ENCODE results near the gene SLC9A1. TPM values are rescaled to one million over a fixed set of nuclear protein-coding genes. Genes with fewer than 3 reads are reported as not detected.

Gene SLC9A1
- total RNA-seq, 6 experiments from 2014 or later = 37.1 to 51.0 (median 44.7) TPM

GRCh38 chr1:27086628-27087027 is 68.3 kb downstream of the SLC9A1 start:
- Mint-ChIP-seq H3K36me3 (ENCODE audit: low read depth) (no peaks in the 10 kb centered on the region), H3K27me3 (ENCODE audit: insufficient read depth) (peaks cover 13% of the 10 kb centered on the region), H3K4me1 (ENCODE audit: low read depth) (no peaks in the 10 kb centered on the region), H3K4me3 (no peak overlapping the region), H3K27ac (no peak overlapping the region), H3K9me3 (peaks cover 4% of the 10 kb centered on the region; the same call in 1 of the 2 replicates)
- no peak for DNase-seq
- TF ChIP-seq CTCF (IDR thresholded peaks at IDR 0.05) = no peak

- Mint-ChIP-seq H3K9me3 (peaks cover 4% of the 10 kb centered on the region; the same call in 1 of the 2 replicates), H3K27ac (no peak overlapping the region), H3K4me1 (ENCODE audit: low read depth) (no peaks in the 10 kb centered on the region), H3K27me3 (ENCODE audit: insufficient read depth) (peaks cover 13% of the 10 kb centered on the region), H3K36me3 (ENCODE audit: low read depth) (no peaks in the 10 kb centered on the region), H3K4me3 (no peak overlapping the region)
- no peak for DNase-seq
- no peak for TF ChIP-seq CTCF (IDR thresholded peaks at IDR 0.05)
Observed at GRCh38 chr1:27086026-27086425, 68.9 kb downstream of the SLC9A1 start.

GRCh38 chr1:27084107-27084506 is 70.8 kb downstream of the SLC9A1 start:
- no peaks in the 10 kb centered on the region for H3K36me3 Mint-ChIP-seq (ENCODE audit: low read depth)
- no peaks in the 10 kb centered on the region for H3K4me1 Mint-ChIP-seq (ENCODE audit: low read depth)
- no peak for TF ChIP-seq CTCF (IDR thresholded peaks at IDR 0.05)
- peaks cover 10% of the 10 kb centered on the region for H3K27me3 Mint-ChIP-seq (ENCODE audit: insufficient read depth)
- H3K9me3 Mint-ChIP-seq = peaks cover 4% of the 10 kb centered on the region; the same call in 1 of the 2 replicates
- DNase-seq = no peak
- H3K4me3 Mint-ChIP-seq = no peak overlapping the region
- no peak overlapping the region for H3K27ac Mint-ChIP-seq

GRCh38 chr1:27077968-27078367 is 77.0 kb downstream of the SLC9A1 start:
- Mint-ChIP-seq H3K9me3 (no peaks in the 10 kb centered on the region), H3K36me3 (ENCODE audit: low read depth) (no peaks in the 10 kb centered on the region), H3K27ac (no peak overlapping the region), H3K27me3 (ENCODE audit: insufficient read depth) (peaks cover 3% of the 10 kb centered on the region; the same call in 1 of the 2 replicates), H3K4me1 (ENCODE audit: low read depth) (peaks cover 7% of the 10 kb centered on the region), H3K4me3 (no peak overlapping the region)
- no peak for DNase-seq
- no peak for TF ChIP-seq CTCF (IDR thresholded peaks at IDR 0.05)

- Mint-ChIP-seq H3K36me3 (ENCODE audit: low read depth) (no peaks in the 10 kb centered on the region), H3K4me3 (no peak overlapping the region), H3K9me3 (no peaks in the 10 kb centered on the region), H3K27ac (no peak overlapping the region), H3K4me1 (ENCODE audit: low read depth) (peaks cover 7% of the 10 kb centered on the region), H3K27me3 (ENCODE audit: insufficient read depth) (peaks cover 3% of the 10 kb centered on the region; the same call in 1 of the 2 replicates)
- TF ChIP-seq CTCF (IDR thresholded peaks at IDR 0.05) = no peak
- no peak for DNase-seq
Observed at GRCh38 chr1:27076803-27077202, 78.1 kb downstream of the SLC9A1 start.

Measured in HFFc6 (cell line).